BLaER1 treated with 17β-estradiol and CSF1 and Interleukin-3, amounts not matched to agents 10 nM and 100 nM (cell line): ENCODE results near the gene ANKRD65.

ENCODE experiments used
- H3K27ac ChIP-seq, 11 experiments: shearing (Covaris generic); formaldehyde crosslinking; 2 replicates each; pipeline ENCODE4 v1.8.1; 2022
- H3K27me3 ChIP-seq, 11 experiments: shearing (Covaris generic); formaldehyde crosslinking; 2 replicates each; pipeline ENCODE4 v1.8.1; 2022
- H3K36me3 ChIP-seq, 11 experiments: shearing (Covaris generic); formaldehyde crosslinking; 2 replicates each; pipeline ENCODE4 v1.8.1; 2022
- H3K4me1 ChIP-seq, 10 experiments: shearing (Covaris generic); formaldehyde crosslinking; 2 replicates each; pipeline ENCODE4 v1.8.1; 2022
- H3K4me2 ChIP-seq, 11 experiments: shearing (Covaris generic); formaldehyde crosslinking; 2 replicates each; pipeline ENCODE4 v1.8.1; 2022
- H3K4me3 ChIP-seq, 10 experiments: shearing (Covaris generic); formaldehyde crosslinking; 2 replicates each; pipeline ENCODE4 v1.8.1; 2022
- H3K9ac ChIP-seq, 11 experiments: shearing (Covaris generic); formaldehyde crosslinking; 2 replicates each; pipeline ENCODE4 v1.8.1; 2022
- H3K9me3 ChIP-seq, 11 experiments: shearing (Covaris generic); formaldehyde crosslinking; replicated peaks in 1 of 11; 2 replicates each; pipeline ENCODE4 v1.8.1; 2022
- H4K20me1 ChIP-seq, 11 experiments: shearing (Covaris generic); formaldehyde crosslinking; 2 replicates each; pipeline ENCODE4 v1.8.1; 2022
- Cebpa-rat ChIP-seq, 11 experiments: shearing (Covaris generic); IDR thresholded peaks; 2 replicates each; pipeline ENCODE4 v1.8.1; 2022

Gene ANKRD65

DNA sequence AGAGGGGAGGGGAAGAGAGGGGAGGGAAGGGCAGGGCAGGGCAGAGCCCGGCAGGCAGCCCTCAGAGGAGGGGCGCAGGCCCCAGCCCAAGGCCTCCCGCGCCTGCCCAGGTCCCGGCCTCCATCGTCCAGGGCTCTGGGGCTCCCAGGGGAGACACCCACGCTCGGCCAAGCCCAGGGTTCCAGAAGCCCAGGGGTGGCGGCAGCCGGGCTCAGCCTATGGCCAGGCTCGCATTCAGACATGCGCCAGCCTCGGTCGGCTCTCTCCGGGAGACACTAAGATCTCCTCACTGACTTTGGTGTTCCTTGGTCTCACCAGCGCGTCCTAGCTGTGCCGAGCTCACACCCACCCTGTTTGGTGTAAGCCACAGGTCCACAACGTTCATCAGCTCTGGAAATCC lies 7.1 kb upstream of the ANKRD65 start:
- H3K9me3 ChIP-seq: no peaks in the 10 kb centered on the region
- H3K27me3 ChIP-seq: peaks cover 0 to 12% (median 0%) of the 10 kb centered on the region in 11 experiments; a peak in 5 of 22 replicates
- H3K4me2 ChIP-seq: no peak overlapping the region
- H4K20me1 ChIP-seq: no peaks in the 10 kb centered on the region
- H3K4me3 ChIP-seq: no peak overlapping the region
- H3K9ac ChIP-seq: no peak overlapping the region
- no peak overlapping the region for H3K27ac ChIP-seq
- TF ChIP-seq Cebpa-rat (IDR thresholded peaks at IDR 0.05): no peak
- no peaks in the 10 kb centered on the region for H3K36me3 ChIP-seq
- H3K4me1 ChIP-seq: peaks cover 30 to 62% (median 52%) of the 10 kb centered on the region in 10 experiments

DNA sequence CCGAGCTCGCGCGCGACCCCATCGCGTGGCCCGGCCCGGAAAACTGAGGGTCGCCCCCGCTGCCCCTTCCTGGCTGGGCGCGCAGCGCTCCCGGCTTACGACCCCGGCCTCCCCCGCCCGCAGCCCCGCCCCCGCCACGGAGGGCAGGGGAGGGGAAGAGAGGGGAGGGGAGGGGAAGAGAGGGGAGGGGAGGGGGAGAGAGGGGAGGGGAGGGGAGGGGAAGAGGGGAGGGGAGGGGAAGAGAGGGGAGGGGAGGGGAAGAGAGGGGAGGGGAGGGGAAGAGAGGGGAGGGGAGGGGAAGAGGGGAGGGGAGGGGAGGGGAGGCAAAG lies 6.7 kb upstream of the ANKRD65 start:
- Histone ChIP-seq H3K9me3 (no peaks in the 10 kb centered on the region), H3K4me3 (no peak overlapping the region), H3K4me1 (peaks cover 26 to 62% (median 52%) of the 10 kb centered on the region in 10 experiments), H3K27me3 (peaks cover 0 to 12% (median 0%) of the 10 kb centered on the region in 11 experiments; a peak in 5 of 22 replicates), H3K9ac (no peak overlapping the region), H3K36me3 (no peaks in the 10 kb centered on the region), H3K27ac (no peak overlapping the region), H3K4me2 (no peak overlapping the region), H4K20me1 (no peaks in the 10 kb centered on the region)
- no peak for TF ChIP-seq Cebpa-rat (IDR thresholded peaks at IDR 0.05)

DNA sequence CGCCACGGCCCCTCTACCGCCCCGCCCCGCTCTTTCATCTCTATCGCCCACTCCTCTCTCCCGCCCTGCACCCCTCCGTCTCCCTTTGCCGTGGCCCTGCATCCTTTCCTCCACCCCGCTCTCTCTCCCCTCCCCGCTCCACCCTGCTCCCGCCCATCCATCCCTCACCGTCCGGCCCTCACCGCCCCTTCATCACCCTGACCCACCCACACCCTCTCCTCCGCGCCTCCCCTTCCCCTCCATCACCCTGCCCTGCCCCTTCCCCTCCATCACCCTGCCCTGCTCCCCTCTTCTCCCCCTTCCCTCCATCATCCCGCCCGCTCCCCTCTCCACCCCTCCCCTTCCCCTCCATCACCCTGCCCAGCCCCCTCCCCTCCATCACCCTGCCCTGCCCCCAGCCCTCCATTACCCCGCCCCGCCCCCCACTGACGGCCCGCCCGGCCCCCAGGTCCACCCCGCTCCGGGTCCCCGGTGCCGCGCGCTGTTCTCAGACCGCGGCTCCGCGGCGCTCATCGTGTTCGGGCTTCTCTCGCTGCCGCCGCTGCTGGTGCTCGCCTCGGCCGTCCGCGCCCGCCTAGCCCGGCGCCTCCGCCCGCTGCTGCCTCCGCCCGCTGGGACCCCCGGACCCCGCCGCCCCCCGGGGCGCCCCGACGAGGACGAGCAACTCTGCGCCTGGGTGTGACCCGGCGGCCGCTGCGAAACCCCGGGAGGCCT lies 6.2 kb upstream of the ANKRD65 start:
- H3K4me2 ChIP-seq: peak overlapping the region in 10 of 11 experiments; percentile 15 to 99 (median 80); a peak in 14 of 22 replicates
- H4K20me1 ChIP-seq: no peaks in the 10 kb centered on the region
- peak overlapping the region in 1 of 11 experiments; percentile 72; a peak in 1 of 22 replicates for H3K9ac ChIP-seq
- no peak for TF ChIP-seq Cebpa-rat (IDR thresholded peaks at IDR 0.05)
- no peak overlapping the region for H3K4me3 ChIP-seq
- peaks cover 26 to 62% (median 52%) of the 10 kb centered on the region in 10 experiments for H3K4me1 ChIP-seq
- no peaks in the 10 kb centered on the region for H3K36me3 ChIP-seq
- no peaks in the 10 kb centered on the region for H3K9me3 ChIP-seq
- no peak overlapping the region for H3K27ac ChIP-seq
- H3K27me3 ChIP-seq: peaks cover 0 to 12% (median 0%) of the 10 kb centered on the region in 11 experiments; a peak in 5 of 22 replicates

DNA sequence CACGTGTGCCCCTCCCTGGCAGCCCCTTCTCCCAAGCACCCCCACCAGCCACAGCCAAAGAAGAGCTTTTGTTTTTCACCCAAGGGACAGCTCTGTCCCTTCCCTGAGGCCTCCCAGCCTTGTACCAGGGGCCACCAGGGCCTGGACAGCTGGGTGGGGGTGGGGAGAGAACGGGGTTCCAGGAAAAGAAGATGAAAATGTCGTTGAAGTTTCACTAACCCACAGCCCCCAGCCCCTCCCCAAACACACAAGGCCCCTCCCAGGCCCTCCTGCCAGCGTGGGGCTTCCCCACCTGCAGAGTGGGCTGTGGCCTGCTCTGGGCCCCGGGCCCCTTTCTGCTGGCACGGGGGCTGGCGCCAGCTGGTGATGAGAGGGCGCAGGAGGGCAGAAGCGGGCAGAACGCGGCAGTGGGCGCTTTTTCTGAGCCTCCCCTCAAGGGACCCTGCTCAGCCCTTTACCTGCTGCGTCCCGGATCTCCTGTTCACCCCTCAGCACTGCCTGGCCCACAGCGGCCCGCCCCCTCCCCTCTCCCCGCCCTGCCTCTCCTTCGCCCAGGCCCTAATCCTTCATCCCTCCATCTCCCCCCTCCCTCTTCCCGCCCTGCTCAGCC lies 5.5 kb upstream of the ANKRD65 start:
- peak overlapping the region in 9 of 11 experiments; percentile 34 to 74 (median 56); a peak in 14 of 22 replicates for H3K9ac ChIP-seq
- no peaks in the 10 kb centered on the region for H3K36me3 ChIP-seq
- H3K27me3 ChIP-seq: peaks cover 0 to 12% (median 0%) of the 10 kb centered on the region in 11 experiments; a peak in 5 of 22 replicates
- TF ChIP-seq Cebpa-rat (IDR thresholded peaks at IDR 0.05): no peak
- no peaks in the 10 kb centered on the region for H3K9me3 ChIP-seq
- H4K20me1 ChIP-seq: no peaks in the 10 kb centered on the region
- H3K27ac ChIP-seq: peak overlapping the region in 8 of 11 experiments; percentile 17 to 70 (median 53); a peak in 14 of 22 replicates
- peaks cover 23 to 62% (median 52%) of the 10 kb centered on the region in 10 experiments for H3K4me1 ChIP-seq
- peak overlapping the region; percentile 0 to 99 (median 82); a peak in 20 of 22 replicates for H3K4me2 ChIP-seq
- peak overlapping the region in 5 of 10 experiments; percentile 16 to 49 (median 41); a peak in 5 of 20 replicates for H3K4me3 ChIP-seq

DNA sequence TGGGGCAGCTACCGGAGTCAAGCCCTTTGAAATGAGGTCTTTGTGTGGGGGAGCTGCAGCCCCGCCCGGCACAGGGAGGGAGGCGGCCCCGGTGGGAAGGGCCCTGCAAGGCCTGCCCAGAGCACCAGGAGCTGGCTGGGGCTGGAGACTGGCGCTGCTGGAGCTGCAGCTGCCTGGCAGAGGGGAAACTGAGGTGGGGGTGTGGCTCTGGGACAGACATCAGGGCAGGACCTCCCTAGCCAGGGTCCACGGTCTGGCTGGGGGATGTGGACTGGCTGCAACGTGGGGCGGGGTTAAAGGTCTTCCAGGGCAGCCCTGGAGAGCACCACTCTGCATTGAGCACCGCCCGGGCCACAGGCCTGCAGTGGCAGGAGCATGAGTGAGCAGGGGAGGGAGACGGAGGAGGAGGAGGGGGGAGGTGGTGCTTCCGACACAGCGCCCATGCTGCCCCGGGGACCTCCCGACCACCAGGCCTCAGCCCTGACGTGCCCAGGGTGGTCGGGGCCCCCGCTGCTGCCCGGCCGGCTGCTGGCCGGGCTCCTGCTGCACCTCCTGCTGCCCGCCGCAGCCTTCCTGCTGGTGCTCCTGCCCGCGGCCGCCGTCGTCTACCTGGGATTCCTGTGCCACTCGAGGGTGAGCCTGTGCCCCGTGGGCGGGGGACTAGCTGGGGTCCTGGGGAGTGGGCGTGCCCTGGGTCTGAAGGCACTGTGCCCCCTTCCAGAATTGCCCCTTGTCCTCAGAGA lies 4.8 kb upstream of the ANKRD65 start:
- Histone ChIP-seq H3K27me3 (peaks cover 0 to 12% (median 0%) of the 10 kb centered on the region in 11 experiments; a peak in 5 of 22 replicates), H3K4me1 (peaks cover 26 to 62% (median 52%) of the 10 kb centered on the region in 10 experiments), H3K36me3 (no peaks in the 10 kb centered on the region), H3K4me2 (peak overlapping the region; percentile 0 to 99 (median 82); a peak in 20 of 22 replicates), H3K4me3 (peak overlapping the region in 5 of 10 experiments; percentile 16 to 49 (median 41); a peak in 4 of 20 replicates), H3K27ac (peak overlapping the region in 8 of 11 experiments; percentile 17 to 70 (median 53); a peak in 14 of 22 replicates), H3K9me3 (no peaks in the 10 kb centered on the region), H3K9ac (peak overlapping the region in 9 of 11 experiments; percentile 34 to 74 (median 56); a peak in 14 of 22 replicates), H4K20me1 (no peaks in the 10 kb centered on the region)
- no peak for TF ChIP-seq Cebpa-rat (IDR thresholded peaks at IDR 0.05)

DNA sequence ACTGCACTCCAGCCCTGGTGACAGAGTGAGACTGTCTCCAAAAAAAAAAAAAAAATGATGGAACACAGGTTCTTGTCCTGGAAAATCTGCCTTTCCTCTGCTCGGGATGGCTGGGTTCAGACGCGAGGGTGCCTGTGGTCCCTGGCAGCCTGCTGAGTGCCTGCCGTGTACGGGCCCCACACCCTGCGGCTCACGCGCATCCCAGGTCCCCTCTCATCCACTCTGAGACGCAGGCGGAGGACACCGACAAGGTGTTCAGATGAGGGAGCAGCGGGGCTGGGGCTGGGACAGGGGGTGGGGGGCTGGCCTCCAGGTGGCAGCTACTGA lies 4.3 kb upstream of the ANKRD65 start:
- H3K27ac ChIP-seq: no peak overlapping the region
- TF ChIP-seq Cebpa-rat (IDR thresholded peaks at IDR 0.05): no peak
- peaks cover 26 to 61% (median 51%) of the 10 kb centered on the region in 10 experiments for H3K4me1 ChIP-seq
- no peak overlapping the region; a peak in 1 of 22 replicates for H3K9ac ChIP-seq
- no peak overlapping the region for H3K4me3 ChIP-seq
- no peaks in the 10 kb centered on the region for H3K9me3 ChIP-seq
- peak overlapping the region in 2 of 11 experiments; percentile 87 to 99; a peak in 1 of 22 replicates for H3K4me2 ChIP-seq
- H4K20me1 ChIP-seq: no peaks in the 10 kb centered on the region
- no peaks in the 10 kb centered on the region for H3K36me3 ChIP-seq
- peaks cover 0 to 12% (median 0%) of the 10 kb centered on the region in 11 experiments; a peak in 5 of 22 replicates for H3K27me3 ChIP-seq

DNA sequence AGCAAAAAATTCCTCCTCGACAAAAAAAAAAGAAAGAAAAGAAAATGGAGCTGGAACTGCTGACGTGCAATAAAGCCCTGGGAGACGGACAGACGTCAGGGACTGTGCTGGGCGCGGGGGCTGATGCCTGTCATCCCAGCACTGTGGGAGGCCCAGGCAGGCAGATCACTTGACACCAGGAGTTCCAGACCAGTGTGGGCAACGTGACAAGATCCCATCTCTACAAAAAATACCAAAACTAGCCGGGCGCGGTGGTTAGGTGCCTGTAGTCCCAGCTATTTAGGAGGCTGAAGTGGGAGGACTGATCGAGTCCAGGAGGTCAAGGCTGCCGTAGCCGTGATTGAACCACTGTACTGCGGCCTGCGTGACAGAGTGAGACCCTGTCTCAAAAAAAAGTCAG lies 3.6 kb upstream of the ANKRD65 start:
- no peaks in the 10 kb centered on the region for H3K36me3 ChIP-seq
- no peak overlapping the region for H3K4me2 ChIP-seq
- H4K20me1 ChIP-seq: no peaks in the 10 kb centered on the region
- H3K4me1 ChIP-seq: peaks cover 23 to 60% (median 45%) of the 10 kb centered on the region in 10 experiments
- no peak overlapping the region; a peak in 1 of 22 replicates for H3K9ac ChIP-seq
- no peak overlapping the region for H3K27ac ChIP-seq
- no peaks in the 10 kb centered on the region for H3K9me3 ChIP-seq
- TF ChIP-seq Cebpa-rat (IDR thresholded peaks at IDR 0.05): no peak
- H3K27me3 ChIP-seq: peaks cover 0 to 12% (median 0%) of the 10 kb centered on the region in 11 experiments; a peak in 5 of 22 replicates
- H3K4me3 ChIP-seq: no peak overlapping the region

DNA sequence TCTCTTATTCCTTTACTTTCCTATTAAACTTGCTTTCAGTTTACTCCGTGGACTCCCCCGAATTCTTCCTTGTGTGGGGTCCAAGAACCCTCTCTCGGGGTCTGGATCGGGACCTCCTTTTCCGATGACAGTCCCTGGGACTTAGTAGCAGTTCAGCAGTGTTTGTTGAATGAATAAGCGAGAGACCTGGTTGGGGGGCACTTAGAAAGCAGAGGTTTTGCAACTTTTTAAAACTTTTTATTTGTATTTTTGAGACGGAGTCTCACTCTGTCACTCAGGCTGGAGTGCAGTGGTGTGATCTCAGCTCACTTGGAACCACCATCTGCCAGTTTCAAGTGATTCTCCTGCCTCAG lies 2.1 kb upstream of the ANKRD65 start:
- H3K9ac ChIP-seq: no peak overlapping the region

More for the DNA sequence above, 2.1 kb upstream of the ANKRD65 start:
- Histone ChIP-seq H3K9me3 (no peaks in the 10 kb centered on the region), H3K4me3 (no peak overlapping the region), H3K27ac (no peak overlapping the region), H3K27me3 (peaks cover 0 to 12% (median 0%) of the 10 kb centered on the region in 11 experiments; a peak in 5 of 22 replicates), H3K36me3 (no peaks in the 10 kb centered on the region), H3K4me1 (peaks cover 23 to 71% (median 55%) of the 10 kb centered on the region in 10 experiments), H4K20me1 (no peaks in the 10 kb centered on the region; a peak in 1 of 22 replicates), H3K4me2 (peak overlapping the region in 10 of 11 experiments; percentile 52 to 90 (median 84); a peak in 17 of 22 replicates)
- no peak for TF ChIP-seq Cebpa-rat (IDR thresholded peaks at IDR 0.05)
